Measurements from ENCODE around the gene SDR42E1. TPM values are rescaled to one million over a fixed set of nuclear protein-coding genes. Genes with fewer than 3 reads are reported as not detected.

Gene SDR42E1
- total and polyA plus RNA-seq, 2 of the 8 experiments (the other 6 are each of a cell fraction or from before 2014, with no cell fraction given): 0.03 TPM; not detected in 1

DNA sequence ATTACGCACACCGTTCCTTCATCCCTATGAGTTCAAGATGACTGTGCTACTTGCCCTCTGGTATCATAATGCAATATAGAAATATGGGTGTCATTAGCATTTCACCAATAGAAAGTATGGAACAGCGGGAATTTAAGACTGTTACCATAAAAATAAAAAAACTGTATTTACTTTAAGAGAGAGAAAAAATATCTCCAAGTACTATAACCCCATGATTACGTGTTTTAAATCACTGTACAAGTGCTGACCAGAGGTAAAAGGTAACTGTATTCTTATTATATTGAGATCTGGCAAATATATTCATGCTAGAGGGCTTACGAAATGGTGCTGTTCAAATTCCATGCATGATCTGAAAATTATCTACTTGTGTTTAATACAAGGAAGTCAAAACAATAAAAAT lies 5.2 kb downstream of the SDR42E1 start:
- H3K27me3 ChIP-seq (replicated peaks in 1 of 4; ENCODE audit: control insufficient read depth in 3 of 4, extremely low read depth in 1 of 4, insufficient read depth in 3 of 4, low read length in 3 of 4): no peaks in the 10 kb centered on the region
- no peak overlapping the region for H2BK20ac ChIP-seq (ENCODE audit: low read length)
- WGBS, 2 experiments (ENCODE audit: extremely low coverage in 1 of 2, insufficient coverage in 1 of 2, insufficient read length in 1 of 2, insufficient replicate concordance in 2 of 2, low coverage in 1 of 2, low lambda C conversion rate in 2 of 2, missing lambda C conversion rate in 1 of 2): 90% methylated on average over 5 of the region's 5 CpGs; no CpG with 5 or more reads in 1 of the 2 experiments
- no peak overlapping the region for H2BK120ac ChIP-seq (replicated peaks; ENCODE audit: low read depth, low read length)
- H3K56ac ChIP-seq (replicated peaks; ENCODE audit: insufficient read length, low read depth, low read length): no peak overlapping the region
- POLR2A ChIA-PET (ENCODE audit: partially characterized antibody): no interaction called here
- H3K79me2 ChIP-seq (ENCODE audit: control insufficient read depth in 1 of 2, insufficient read depth in 2 of 2, low read length in 2 of 2): no peaks in the 10 kb centered on the region
- H2BK15ac ChIP-seq (ENCODE audit: low read length): no peak overlapping the region
- no peak overlapping the region for H3K9ac ChIP-seq (replicated peaks in 1 of 4; ENCODE audit: extremely low read depth in 1 of 4, low read depth in 3 of 4, low read length in 3 of 4)
- H3K4me2 ChIP-seq (ENCODE audit: insufficient read depth in 1 of 2, low read depth in 2 of 2, low read length in 2 of 2): no peak overlapping the region
- no peak for FAIRE-seq
- H3K23me2 ChIP-seq (ENCODE audit: low read depth, low read length): no peaks in the 10 kb centered on the region
- H3K9me3 ChIP-seq (ENCODE audit: insufficient read depth in 2 of 2, low read depth in 1 of 2, low read length in 1 of 2): peaks cover 19 to 27% of the 10 kb centered on the region in 2 experiments
- H2AK5ac ChIP-seq (ENCODE audit: low read depth, low read length): no peak overlapping the region
- no peaks in the 10 kb centered on the region for H4K20me1 ChIP-seq (replicated peaks in 1 of 2; ENCODE audit: control insufficient read depth in 1 of 2, insufficient read depth in 2 of 2, low read length in 2 of 2)
- H3K14ac ChIP-seq (ENCODE audit: insufficient read length): no peak overlapping the region
- H4K8ac ChIP-seq (ENCODE audit: extremely low read depth, insufficient read depth, low read length): no peak overlapping the region
- H3K36me3 ChIP-seq (ENCODE audit: control insufficient read depth in 2 of 4, insufficient read depth in 4 of 4, low read length in 3 of 4): no peaks in the 10 kb centered on the region
- no peak for DNase-seq (ENCODE audit: low read depth in 1 of 2, low spot score in 2 of 2)
- no peak overlapping the region for H2BK12ac ChIP-seq (ENCODE audit: low read depth, low read length)
- H3K4ac ChIP-seq (replicated peaks; ENCODE audit: insufficient read length, low read depth, low read length): no peak overlapping the region
- no peak overlapping the region for H3K4me3 ChIP-seq (ENCODE audit: extremely low read depth in 1 of 4, insufficient read depth in 2 of 4, low read depth in 3 of 4, low read length in 4 of 4)
- H4K91ac ChIP-seq (replicated peaks; ENCODE audit: insufficient read length, low read length): no peak overlapping the region
- no peak overlapping the region for H3K27ac ChIP-seq (ENCODE audit: low read depth, low read length)
- no peak overlapping the region for H3K18ac ChIP-seq (ENCODE audit: extremely low read depth, low read length)
- H3K23ac ChIP-seq (ENCODE audit: insufficient read length): no peak overlapping the region
- H3K79me1 ChIP-seq (ENCODE audit: low read depth, low read length): no peaks in the 10 kb centered on the region
- CTCF ChIA-PET (ENCODE audit: partially characterized antibody): interaction anchor here (1.2 kb wide), 1 partner anchor 18 kb away, joined by 3 read pairs; no protein-coding TSS in a partner anchor
- no peak overlapping the region for H2AFZ ChIP-seq (ENCODE audit: low read length)
- H2BK5ac ChIP-seq (ENCODE audit: low read depth, low read length): no peak overlapping the region
- H4K5ac ChIP-seq (ENCODE audit: insufficient read length, low read depth, low read length): no peak overlapping the region
- no peaks in the 10 kb centered on the region for H3K4me1 ChIP-seq (replicated peaks in 1 of 4; ENCODE audit: control insufficient read depth in 3 of 4, insufficient read depth in 4 of 4, low read length in 3 of 4)
- TF ChIP-seq CBX8 (IDR thresholded peaks at IDR 0.05; ENCODE audit: borderline replicate concordance, low read depth, low read length): no peak
- TF ChIP-seq SP4 (IDR thresholded peaks at IDR 0.05; ENCODE audit: low read length): no peak
- TF ChIP-seq JUN (IDR thresholded peaks at IDR 0.05; ENCODE audit: low read depth, low read length): no peak
- TF ChIP-seq RBBP5 (IDR thresholded peaks at IDR 0.05; ENCODE audit: borderline replicate concordance, low read depth, low read length): no peak
- TF ChIP-seq EZH2 (IDR thresholded peaks at IDR 0.05; ENCODE audit: low read depth, low read length, severe bottlenecking): no peak
- TF ChIP-seq YY1 (IDR thresholded peaks at IDR 0.05; ENCODE audit: low read depth, low read length): no peak
- TF ChIP-seq, protein P1, sequence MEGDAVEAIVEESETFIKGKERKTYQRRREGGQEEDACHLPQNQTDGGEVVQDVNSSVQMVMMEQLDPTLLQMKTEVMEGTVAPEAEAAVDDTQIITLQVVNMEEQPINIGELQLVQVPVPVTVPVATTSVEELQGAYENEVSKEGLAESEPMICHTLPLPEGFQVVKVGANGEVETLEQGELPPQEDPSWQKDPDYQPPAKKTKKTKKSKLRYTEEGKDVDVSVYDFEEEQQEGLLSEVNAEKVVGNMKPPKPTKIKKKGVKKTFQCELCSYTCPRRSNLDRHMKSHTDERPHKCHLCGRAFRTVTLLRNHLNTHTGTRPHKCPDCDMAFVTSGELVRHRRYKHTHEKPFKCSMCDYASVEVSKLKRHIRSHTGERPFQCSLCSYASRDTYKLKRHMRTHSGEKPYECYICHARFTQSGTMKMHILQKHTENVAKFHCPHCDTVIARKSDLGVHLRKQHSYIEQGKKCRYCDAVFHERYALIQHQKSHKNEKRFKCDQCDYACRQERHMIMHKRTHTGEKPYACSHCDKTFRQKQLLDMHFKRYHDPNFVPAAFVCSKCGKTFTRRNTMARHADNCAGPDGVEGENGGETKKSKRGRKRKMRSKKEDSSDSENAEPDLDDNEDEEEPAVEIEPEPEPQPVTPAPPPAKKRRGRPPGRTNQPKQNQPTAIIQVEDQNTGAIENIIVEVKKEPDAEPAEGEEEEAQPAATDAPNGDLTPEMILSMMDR (IDR thresholded peaks at IDR 0.05; ENCODE audit: control extremely low read depth in 1 of 3, insufficient read depth in 1 of 3, low read depth in 1 of 3, low read length in 3 of 3): no peak
- TF ChIP-seq, protein P2, sequence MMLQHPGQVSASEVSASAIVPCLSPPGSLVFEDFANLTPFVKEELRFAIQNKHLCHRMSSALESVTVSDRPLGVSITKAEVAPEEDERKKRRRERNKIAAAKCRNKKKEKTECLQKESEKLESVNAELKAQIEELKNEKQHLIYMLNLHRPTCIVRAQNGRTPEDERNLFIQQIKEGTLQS (IDR thresholded peaks at IDR 0.05; ENCODE audit: insufficient read depth, low read depth, low read length): no peak
- TF ChIP-seq NRF1 (IDR thresholded peaks at IDR 0.05; ENCODE audit: low read depth, low read length): no peak
- TF ChIP-seq CHD1 (IDR thresholded peaks at IDR 0.05; ENCODE audit: low read depth, low read length): no peak
- TF ChIP-seq ZNF274 (IDR thresholded peaks at IDR 0.05; ENCODE audit: borderline replicate concordance, extremely low read depth, low read length): no peak

Data from H1 (cell line).